Smooth muscle cell of the brain vasculature (primary cell): ENCODE data around the gene PDE5A.
"Not testable (repeated sequence)": the region's sequence is repeated elsewhere in the genome, so short reads cannot be mapped to it uniquely, and the experiment has no call there.

Experiments
- DNase-seq: peaks from one replicate; pipeline ENCODE4 v3.0.0-alpha.2; 2012; ENCODE audit warnings: low read depth, low spot score

Gene PDE5A

GRCh38 chr4:119628281-119629141 is at the start of gene PDE5A:
TSS of gene PDE5A (minus strand) at chr4:119628804. CDS start at chr4:119628671, 133 bp downstream.
- no peak for DNase-seq

GRCh38 chr4:119676101-119676500 is 47.5 kb upstream of the PDE5A start:
- DNase-seq = no peak

- DNase-seq = no peak
Observed at GRCh38 chr4:119675391-119675790, 46.8 kb upstream of the PDE5A start.

GRCh38 chr4:119672938-119673337 is 44.3 kb upstream of the PDE5A start:
- no peak for DNase-seq

- no peak for DNase-seq
Observed at GRCh38 chr4:119672086-119672485, 43.5 kb upstream of the PDE5A start.

- no peak for DNase-seq
Observed at GRCh38 chr4:119671205-119671604, 42.6 kb upstream of the PDE5A start.

GRCh38 chr4:119667802-119668201 is 39.2 kb upstream of the PDE5A start:
- no peak for DNase-seq

- DNase-seq = no peak
Observed at GRCh38 chr4:119666653-119667091, 38.1 kb upstream of the PDE5A start.

- no peak for DNase-seq
Observed at GRCh38 chr4:119665752-119666151, 37.1 kb upstream of the PDE5A start.

- DNase-seq = no peak
Observed at GRCh38 chr4:119664168-119664907, 35.7 kb upstream of the PDE5A start.

- no peak for DNase-seq
Observed at GRCh38 chr4:119663160-119663788, 34.7 kb upstream of the PDE5A start.

GRCh38 chr4:119662612-119663011 is 34.0 kb upstream of the PDE5A start:
- not testable (repeated sequence) for DNase-seq

- no peak for DNase-seq
Observed at GRCh38 chr4:119661231-119661630, 32.6 kb upstream of the PDE5A start.

GRCh38 chr4:119659576-119659975 is 31.0 kb upstream of the PDE5A start:
- DNase-seq = no peak

GRCh38 chr4:119657111-119657611 is 28.6 kb upstream of the PDE5A start:
- no peak for DNase-seq

GRCh38 chr4:119656342-119656741 is 27.7 kb upstream of the PDE5A start:
- no peak for DNase-seq

GRCh38 chr4:119655111-119655837 is 26.7 kb upstream of the PDE5A start:
- DNase-seq = no peak

- no peak for DNase-seq
Observed at GRCh38 chr4:119653990-119654389, 25.4 kb upstream of the PDE5A start.

GRCh38 chr4:119652998-119653397 is 24.4 kb upstream of the PDE5A start:
- DNase-seq = no peak

- no peak for DNase-seq
Observed at GRCh38 chr4:119648398-119648797, 19.8 kb upstream of the PDE5A start.

- no peak for DNase-seq
Observed at GRCh38 chr4:119647558-119647957, 19.0 kb upstream of the PDE5A start.
